Measurements from ENCODE around the gene ATRAID. TPM values are rescaled to one million over a fixed set of nuclear protein-coding genes. Genes with fewer than 3 reads are reported as not detected.
A peak's percentile ranks its signal among the peaks of the same experiment; 100 is the strongest.

The ATRAID gene
- total RNA-seq, 1 donor from 2014 or later = 58.8 TPM

- TF ChIP-seq, protein P1, sequence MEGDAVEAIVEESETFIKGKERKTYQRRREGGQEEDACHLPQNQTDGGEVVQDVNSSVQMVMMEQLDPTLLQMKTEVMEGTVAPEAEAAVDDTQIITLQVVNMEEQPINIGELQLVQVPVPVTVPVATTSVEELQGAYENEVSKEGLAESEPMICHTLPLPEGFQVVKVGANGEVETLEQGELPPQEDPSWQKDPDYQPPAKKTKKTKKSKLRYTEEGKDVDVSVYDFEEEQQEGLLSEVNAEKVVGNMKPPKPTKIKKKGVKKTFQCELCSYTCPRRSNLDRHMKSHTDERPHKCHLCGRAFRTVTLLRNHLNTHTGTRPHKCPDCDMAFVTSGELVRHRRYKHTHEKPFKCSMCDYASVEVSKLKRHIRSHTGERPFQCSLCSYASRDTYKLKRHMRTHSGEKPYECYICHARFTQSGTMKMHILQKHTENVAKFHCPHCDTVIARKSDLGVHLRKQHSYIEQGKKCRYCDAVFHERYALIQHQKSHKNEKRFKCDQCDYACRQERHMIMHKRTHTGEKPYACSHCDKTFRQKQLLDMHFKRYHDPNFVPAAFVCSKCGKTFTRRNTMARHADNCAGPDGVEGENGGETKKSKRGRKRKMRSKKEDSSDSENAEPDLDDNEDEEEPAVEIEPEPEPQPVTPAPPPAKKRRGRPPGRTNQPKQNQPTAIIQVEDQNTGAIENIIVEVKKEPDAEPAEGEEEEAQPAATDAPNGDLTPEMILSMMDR (IDR thresholded peaks at IDR 0.05; ENCODE audit: partially characterized antibody, unreplicated experiment) = no peak
- no peak for DNase-seq
- H3K9me3 Mint-ChIP-seq (ENCODE audit: unreplicated experiment) = no peaks in the 10 kb centered on the region
Observed at GRCh38 chr2:27245626-27246025, 33.8 kb downstream of the ATRAID start.

GRCh38 chr2:27247893-27248292, 36.1 kb downstream of the ATRAID start:
- no peak overlapping the region for H3K4me3 Mint-ChIP-seq (ENCODE audit: unreplicated experiment)

More at GRCh38 chr2:27245626-27246025, 33.8 kb downstream of the ATRAID start:
- Mint-ChIP-seq H3K36me3 (ENCODE audit: unreplicated experiment) (no peaks in the 10 kb centered on the region), H3K4me3 (ENCODE audit: unreplicated experiment) (no peak overlapping the region), H3K4me1 (ENCODE audit: low read depth, unreplicated experiment) (no peaks in the 10 kb centered on the region), H3K27ac (ENCODE audit: unreplicated experiment) (no peak overlapping the region), H3K27me3 (ENCODE audit: unreplicated experiment) (peaks cover 2% of the 10 kb centered on the region)

DNA sequence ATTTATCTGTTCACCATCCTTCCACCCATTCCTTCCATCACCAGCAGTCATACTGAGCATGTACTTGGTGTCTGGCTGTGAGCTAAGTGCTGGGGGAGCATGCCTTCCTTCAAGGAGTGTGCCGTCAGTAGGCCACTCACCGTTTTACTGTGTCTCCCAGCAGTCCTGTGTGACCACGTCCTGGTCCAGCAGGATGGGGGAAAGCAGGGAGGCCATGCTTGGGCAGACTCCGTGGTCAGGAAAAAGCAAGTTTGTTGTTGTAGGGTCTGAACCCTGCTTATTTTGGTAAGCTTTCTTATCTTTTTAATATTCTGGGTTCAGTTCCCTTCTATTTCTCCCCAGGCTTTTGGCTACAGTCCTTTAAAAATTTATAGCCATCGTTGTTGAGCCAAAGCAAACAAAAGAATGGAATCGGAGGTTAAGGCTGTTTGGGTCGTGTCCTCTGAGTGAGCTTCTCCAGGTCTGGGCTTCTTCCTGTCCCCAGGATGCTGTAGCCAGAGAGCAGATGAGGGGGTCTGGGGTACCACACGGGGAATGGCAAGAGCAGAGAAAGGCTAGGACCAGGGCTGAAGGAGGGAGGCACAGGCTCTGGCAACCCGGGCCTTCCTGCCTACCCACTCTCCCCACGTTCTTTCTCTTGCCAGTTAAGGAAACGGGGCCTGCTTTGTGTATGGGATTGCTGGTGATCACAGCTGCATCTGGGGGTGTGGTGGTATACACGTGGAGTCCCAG, 37.5 kb downstream of the ATRAID start:
- H3K36me3 Mint-ChIP-seq (ENCODE audit: unreplicated experiment) = no peaks in the 10 kb centered on the region
- no peak overlapping the region for H3K4me3 Mint-ChIP-seq (ENCODE audit: unreplicated experiment)
- no peak for DNase-seq
- TF ChIP-seq, protein P1 (IDR thresholded peaks at IDR 0.05; ENCODE audit: partially characterized antibody, unreplicated experiment) = no peak
- H3K27me3 Mint-ChIP-seq (ENCODE audit: unreplicated experiment) = peaks cover 6% of the 10 kb centered on the region
- H3K9me3 Mint-ChIP-seq (ENCODE audit: unreplicated experiment) = peaks cover 2% of the 10 kb centered on the region
- H3K4me1 Mint-ChIP-seq (ENCODE audit: low read depth, unreplicated experiment) = peaks cover 3% of the 10 kb centered on the region
- H3K27ac Mint-ChIP-seq (ENCODE audit: unreplicated experiment) = no peak overlapping the region

More at GRCh38 chr2:27247893-27248292, 36.1 kb downstream of the ATRAID start:
- TF ChIP-seq, protein P1 (IDR thresholded peaks at IDR 0.05; ENCODE audit: partially characterized antibody, unreplicated experiment) = no peak
- H3K4me1 Mint-ChIP-seq (ENCODE audit: low read depth, unreplicated experiment) = peaks cover 3% of the 10 kb centered on the region
- no peak for DNase-seq
- H3K36me3 Mint-ChIP-seq (ENCODE audit: unreplicated experiment) = no peaks in the 10 kb centered on the region
- H3K9me3 Mint-ChIP-seq (ENCODE audit: unreplicated experiment) = peaks cover 2% of the 10 kb centered on the region
- no peak overlapping the region for H3K27ac Mint-ChIP-seq (ENCODE audit: unreplicated experiment)
- H3K27me3 Mint-ChIP-seq (ENCODE audit: unreplicated experiment) = peaks cover 6% of the 10 kb centered on the region

DNA sequence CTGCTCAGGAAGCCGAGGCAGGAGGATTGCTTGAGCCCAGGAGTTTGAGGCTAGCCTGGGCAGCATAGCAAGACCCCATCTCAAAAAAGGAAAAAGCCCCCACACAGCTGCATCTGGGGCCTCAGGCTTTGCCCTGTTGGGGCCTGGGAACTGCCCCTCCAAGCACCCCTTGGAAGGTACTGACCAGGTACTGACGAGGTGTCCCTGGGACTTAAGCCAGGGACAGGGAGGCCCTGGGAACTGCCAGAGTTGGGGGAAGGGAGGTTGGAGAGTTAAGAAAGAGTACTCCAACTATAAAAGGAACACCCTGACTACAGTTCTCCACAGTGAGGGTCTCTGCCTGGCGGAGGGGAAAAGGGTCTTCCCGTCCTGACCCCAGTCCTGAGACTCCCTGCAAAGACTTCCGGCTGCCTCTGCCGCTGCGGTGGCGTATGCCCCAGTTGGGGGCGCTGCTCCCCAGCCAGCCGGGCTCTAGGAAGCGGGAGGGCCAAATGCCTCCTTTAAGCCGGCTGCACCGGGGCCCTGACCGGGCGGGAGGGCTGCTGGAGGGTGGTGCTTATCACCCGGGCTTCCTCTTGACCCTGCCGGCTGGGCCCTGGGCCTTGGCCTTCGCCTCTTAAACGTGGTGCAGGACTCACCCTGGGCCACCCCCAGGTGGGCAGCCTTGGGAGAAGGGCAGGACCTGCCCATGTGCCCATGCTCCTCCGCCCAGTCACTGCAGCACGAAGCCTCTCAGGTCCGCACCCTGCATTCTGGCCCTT, 38.2 kb downstream of the ATRAID start:
- Mint-ChIP-seq H3K27me3 (ENCODE audit: unreplicated experiment) (peaks cover 6% of the 10 kb centered on the region), H3K4me3 (ENCODE audit: unreplicated experiment) (no peak overlapping the region), H3K36me3 (ENCODE audit: unreplicated experiment) (no peaks in the 10 kb centered on the region), H3K27ac (ENCODE audit: unreplicated experiment) (no peak overlapping the region), H3K9me3 (ENCODE audit: unreplicated experiment) (peaks cover 2% of the 10 kb centered on the region), H3K4me1 (ENCODE audit: low read depth, unreplicated experiment) (peaks cover 3% of the 10 kb centered on the region)
- peak; percentile 84 for DNase-seq
- TF ChIP-seq, protein P1 (IDR thresholded peaks at IDR 0.05; ENCODE audit: partially characterized antibody, unreplicated experiment) = peak; percentile 60
